K562 (cell line): Measurements from ENCODE around the gene CYP26A1. TPM values are rescaled to one million over a fixed set of nuclear protein-coding genes. Genes with fewer than 3 reads are reported as not detected.

Experiments used
- ATAC-seq: fragments of 200-7000 bp; cut with Tn5 transposase; 3 replicates; pipeline ENCODE4 v1.9.1; 2020; ENCODE audit warnings: moderate library complexity
- BruUV-seq: library from RNA; stranded (reverse); fragments of 400-500 nt; replicated peaks from 2 replicates; lab custom pipeline; 2021; lab: Mats Ljungman, UMichigan
- CTCF ChIA-PET: fragments of 300-600 bp; formaldehyde crosslinking; extraction: SDS; loops from one replicate; lab custom pipeline; 2021; ENCODE audit warnings: low intra/inter-chr PET ratio; lab: Yijun Ruan, JAX
- POLR2A ChIA-PET: fragments of 300-600, 350-650 bp; sonication (Branson Sonifier 250); formaldehyde crosslinking; extraction: SDS; loops from one replicate; lab custom pipeline; 2021; ENCODE audit warnings: antibody characterized with exemption, inconsistent platforms; lab: Yijun Ruan, JAX
- DNase-seq, 4 experiments: peaks; one replicate each; pipeline versions ENCODE4 v3.0.0 to v3.0.0-alpha.2; 2011 to 2018; ENCODE audit warnings: low spot score in 3 of 4, mixed read lengths in 3 of 4; ENCODE audit errors: extremely low read depth in 1 of 4
- FAIRE-seq: peaks from 2 replicates; lab custom pipeline; 2011; peaks lifted over from hg19 to GRCh38; lab: Jason Lieb, UNC
- H2AFZ ChIP-seq: 2 replicates; pipeline ENCODE4 v1.6.0; 2011; ENCODE audit warnings: low read depth, low read length, control low read depth, inconsistent platforms
- H3K27ac ChIP-seq: fragments of 200-600 bp; 3 replicates; pipeline ENCODE4 v1.8.0; 2011; ENCODE audit warnings: low read depth, mild to moderate bottlenecking, control low read depth, inconsistent platforms, low read length, moderate library complexity, mixed read lengths; ENCODE audit errors: extremely low read depth
- H3K27me3 ChIP-seq, 2 experiments: fragments of 300-600 bp in 1 of 2; 2 replicates in 1 of 2; 3 replicates in 1 of 2; pipeline versions ENCODE4 v1.6.0 to v1.8.0; 2011; ENCODE audit warnings: inconsistent platforms in 2 of 2, low read length in 2 of 2, mild to moderate bottlenecking in 1 of 2, mixed read lengths in 1 of 2, moderate library complexity in 1 of 2; ENCODE audit not compliant: control insufficient read depth in 2 of 2, insufficient read depth in 2 of 2
- H3K36me3 ChIP-seq: fragments of 300-600 bp; 3 replicates; pipeline ENCODE4 v1.8.0; 2011; ENCODE audit warnings: mild to moderate bottlenecking, low read length, inconsistent platforms; ENCODE audit not compliant: control insufficient read depth, insufficient read depth
- H3K4me1 ChIP-seq, 2 experiments: fragments of 200-600 bp in 1 of 2; replicated peaks in 1 of 2; 2 replicates in 1 of 2; 3 replicates in 1 of 2; pipeline versions ENCODE4 v1.5.1 to v1.8.0; 2011; ENCODE audit warnings: inconsistent platforms in 2 of 2, low read length in 2 of 2, mild to moderate bottlenecking in 1 of 2, mixed read lengths in 1 of 2, moderate library complexity in 1 of 2; ENCODE audit not compliant: control insufficient read depth in 2 of 2, insufficient read depth in 2 of 2
- H3K4me2 ChIP-seq: 2 replicates; pipeline ENCODE4 v1.6.1; 2011; ENCODE audit warnings: low read length, control low read depth, inconsistent platforms, mixed read lengths; ENCODE audit not compliant: insufficient read depth
- H3K4me3 ChIP-seq: fragments of 200-600 bp; sonication (generic), shearing (Covaris generic); 2 replicates; pipeline ENCODE4 v1.5.1; 2016; ENCODE audit warnings: control low read depth, inconsistent platforms
- H3K79me2 ChIP-seq: fragments of 200-600 bp; 3 replicates; pipeline ENCODE4 v1.8.0; 2011; ENCODE audit warnings: low read length, inconsistent platforms; ENCODE audit not compliant: control insufficient read depth, insufficient read depth
- H3K9ac ChIP-seq, 2 experiments: 2 replicates each; pipeline versions ENCODE4 v1.6.0 to v1.6.1; 2011; ENCODE audit warnings: low read depth in 2 of 2, low read length in 2 of 2, control low read depth in 1 of 2, inconsistent platforms in 1 of 2, mild to moderate bottlenecking in 1 of 2, mixed read lengths in 1 of 2; ENCODE audit not compliant: insufficient read depth in 1 of 2
- H3K9me1 ChIP-seq: one replicate; pipeline ENCODE4 v1.6.0; 2011; ENCODE audit warnings: inconsistent platforms, mild to moderate bottlenecking, low read length, moderate library complexity; ENCODE audit not compliant: control insufficient read depth, insufficient read depth
- H3K9me3 ChIP-seq: replicated peaks from 2 replicates; pipeline ENCODE4 v1.5.1; 2011; ENCODE audit warnings: low read depth, low read length, inconsistent platforms; ENCODE audit not compliant: control insufficient read depth, insufficient read depth
- H4K20me1 ChIP-seq: replicated peaks from 2 replicates; pipeline ENCODE4 v1.6.1; 2011; ENCODE audit warnings: low read length, inconsistent platforms, mixed read lengths; ENCODE audit not compliant: control insufficient read depth, insufficient read depth
- ARID1B ChIP-seq: fragments of 450-650 bp; IDR thresholded peaks from 2 replicates; pipeline ENCODE4 v1.6.1; 2016; ENCODE audit warnings: antibody characterized with exemption, mild to moderate bottlenecking, inconsistent platforms
- CBFA2T2 ChIP-seq: fragments of 450-650 bp; conservative IDR thresholded peaks from 2 replicates; pipeline ENCODE4 v1.6.1; 2017; ENCODE audit warnings: mild to moderate bottlenecking
- CBX2 ChIP-seq: fragments of 200-600 bp; sonication (generic); IDR thresholded peaks from one replicate; pipeline ENCODE4 v1.6.1; 2012; ENCODE audit warnings: mild to moderate bottlenecking, low read length, inconsistent platforms; ENCODE audit not compliant: insufficient read depth, poor library complexity, severe bottlenecking
- CCAR2 ChIP-seq: fragments of 200-400 bp; formaldehyde crosslinking; IDR thresholded peaks from 2 replicates; pipeline ENCODE4 v1.6.1; 2017; ENCODE audit warnings: mild to moderate bottlenecking, low read depth, low read length
- CEBPB ChIP-seq: fragments of 450-650 bp; IDR thresholded peaks from 2 replicates; pipeline ENCODE4 v1.6.1; 2016; ENCODE audit warnings: missing genetic modification characterization, missing compliant biosample characterization
- CGGBP1 ChIP-seq: fragments of 250-450 bp; sonication (Bioruptor Pico); IDR thresholded peaks from 2 replicates; pipeline ENCODE4 v1.9.0; 2021; ENCODE audit warnings: mild to moderate bottlenecking
- CHAMP1 ChIP-seq: fragments of 450-650 bp; IDR thresholded peaks from 2 replicates; pipeline ENCODE4 v1.6.1; 2016; ENCODE audit warnings: mild to moderate bottlenecking
- HDAC2 ChIP-seq: fragments of 450-650 bp; IDR thresholded peaks from 2 replicates; pipeline ENCODE4 v1.6.1; 2016; ENCODE audit warnings: mild to moderate bottlenecking
- HDAC8 ChIP-seq: fragments of 450-650 bp; IDR thresholded peaks from 2 replicates; pipeline ENCODE4 v1.6.1; 2016; ENCODE audit warnings: mild to moderate bottlenecking, missing genetic modification characterization, moderate library complexity, missing compliant biosample characterization
- MED1 ChIP-seq: sonication (generic); formaldehyde crosslinking; IDR thresholded peaks from 2 replicates; pipeline ENCODE4 v1.8.1; 2023; ENCODE audit warnings: missing genetic modification reagents, borderline replicate concordance
- NCOR1 ChIP-seq: fragments of 450-650 bp; IDR thresholded peaks from 2 replicates; pipeline ENCODE4 v1.6.1; 2016; ENCODE audit warnings: mild to moderate bottlenecking, moderate library complexity
- NKRF ChIP-seq: fragments of 450-650 bp; IDR thresholded peaks from 2 replicates; pipeline ENCODE4 v1.6.1; 2016; ENCODE audit warnings: borderline replicate concordance
- NR0B1 ChIP-seq: fragments of 450-650 bp; IDR thresholded peaks from one replicate; pipeline ENCODE4 v1.6.1; 2018; ENCODE audit warnings: mild to moderate bottlenecking, moderate library complexity; ENCODE audit not compliant: partially characterized antibody
- NR2F6 ChIP-seq: fragments of 450-650 bp; formaldehyde crosslinking; IDR thresholded peaks from 2 replicates; pipeline ENCODE4 v1.4.0; 2020; ENCODE audit warnings: mild to moderate bottlenecking
- RBM14 ChIP-seq: fragments of 200-400 bp; formaldehyde crosslinking; IDR thresholded peaks from 2 replicates; pipeline ENCODE4 v1.6.1; 2018; ENCODE audit warnings: low read depth, mild to moderate bottlenecking, low read length, moderate library complexity, borderline replicate concordance; ENCODE audit not compliant: insufficient read depth
- SMARCA4 ChIP-seq: fragments of 450-650 bp; IDR thresholded peaks from 2 replicates; pipeline ENCODE4 v1.6.1; 2016
- ZKSCAN3 ChIP-seq: fragments of 250-450 bp; sonication (Bioruptor Pico); IDR thresholded peaks from 2 replicates; pipeline ENCODE4 v1.4.0; 2020
- ZNF133 ChIP-seq: fragments of 250-450 bp; sonication (Bioruptor Pico); IDR thresholded peaks from 2 replicates; pipeline ENCODE4 v1.4.0; 2020; ENCODE audit warnings: mild to moderate bottlenecking
- WGBS: fragments of 100-300 bp; shearing (Covaris generic); methylation state at CpG from one replicate; pipeline ENCODE4 v1.1.6; 2016; ENCODE audit warnings: low coverage, mixed read lengths; ENCODE audit not compliant: insufficient coverage; ENCODE audit errors: missing lambda C conversion rate; 5-methylcytosine and 5-hydroxymethylcytosine counted together
- in situ Hi-C: fragments of 300-500 bp; cut with MboI; formaldehyde crosslinking; loops from 4 replicates; pipeline ENCODE4 v1.15.0; 2018; ENCODE audit warnings: inconsistent platforms, mixed read lengths
- intact Hi-C: fragments of 100-400 bp; cut with micrococcal nuclease; formaldehyde crosslinking; loops from 2 replicates; pipeline ENCODE4 v1.14.2; 2022
- polyA plus RNA-seq, 8 experiments: library from polyadenylated mRNA; depleted of rRNA in 4 of 8; stranded (reverse) in 5 of 8; unstranded in 3 of 8; fragments of >200 nt; fragmentation: Nextera tagmentation in 2 of 8; fragmentation: Illumina TruSeq in 1 of 8; extraction: Ambion mirVana in 2 of 8; extraction: Trizol in 1 of 8; gene quantifications; 2 replicates each; pipeline versions ENCODE4 v1.2.1 to v1.2.3, GENCODE V29; 2011 to 2014; ENCODE audit warnings: inconsistent platforms in 1 of 8, missing spikeins in 1 of 8
- total RNA-seq, 7 experiments: library from RNA; depleted of rRNA in 6 of 7; stranded (reverse); fragments of >200 nt in 6 of 7; fragmentation: Illumina TruSeq in 2 of 7; extraction: Trizol in 2 of 7; gene quantifications; 2 replicates each; pipeline versions ENCODE4 v1.2.1 to v1.2.3, GENCODE V29; 2011 to 2021; ENCODE audit warnings: low replicate concordance in 1 of 7

CYP26A1 gene
- total and polyA plus RNA-seq, 9 of the 15 experiments (the other 6 are each of a cell fraction or from before 2014, with no cell fraction given), result 0.11 to 5.1 (median 1.6) TPM

- no peak for FAIRE-seq
- Histone ChIP-seq H2AFZ (no peak overlapping the region), H3K36me3 (peaks cover 3% of the 10 kb centered on the region; the same call in 1 of the 3 replicates), H3K4me1 (no peaks in the 10 kb centered on the region; a peak in 2 of 5 replicates), H3K9ac (no peak overlapping the region), H3K9me1 (no peaks in the 10 kb centered on the region), H3K9me3 (no peaks in the 10 kb centered on the region), H3K4me2 (no peak overlapping the region), H3K4me3 (no peak overlapping the region), H3K27ac (no peak overlapping the region), H3K79me2 (no peaks in the 10 kb centered on the region), H3K27me3 (no peaks in the 10 kb centered on the region), H4K20me1 (no peaks in the 10 kb centered on the region)
- in situ Hi-C loops, result no loop called here
- 85% methylated on average over 5 of the region's 5 CpGs for WGBS
- ChIA-PET POLR2A (interaction anchor here (0.5 kb wide), 1 partner anchor 30 kb away, joined by 3 read pairs; no protein-coding TSS in a partner anchor), CTCF (no interaction called here)
- intact Hi-C loops, result no loop called here
- BruUV-seq, result no TSS peak
- no peak for DNase-seq
- ATAC-seq, result no peak
- TF ChIP-seq NKRF (no peak), NR2F6 (CRISPR knock-in tag) (no peak), ZKSCAN3 (CRISPR knock-in tag) (no peak), CEBPB (tag) (no peak), CCAR2 (no peak), RBM14 (no peak), NR0B1 (no peak), HDAC2 (no peak), ARID1B (no peak), HDAC8 (tag) (no peak), CBFA2T2 (no peak), ZNF133 (no peak), CGGBP1 (no peak), MED1 (CRISPR knock-in tag) (no peak), CBX2 (no peak), CHAMP1 (no peak), SMARCA4 (no peak), NCOR1 (no peak)
These were observed 41.4 kb upstream of the CYP26A1 start for GRCh38 chr10:93032105-93032808.
